Measurements from ENCODE around the gene KRT38.
"Not testable (repeated sequence)": the region's sequence is repeated elsewhere in the genome, so short reads cannot be mapped to it uniquely, and the experiment has no call there.

Gene KRT38

DNA sequence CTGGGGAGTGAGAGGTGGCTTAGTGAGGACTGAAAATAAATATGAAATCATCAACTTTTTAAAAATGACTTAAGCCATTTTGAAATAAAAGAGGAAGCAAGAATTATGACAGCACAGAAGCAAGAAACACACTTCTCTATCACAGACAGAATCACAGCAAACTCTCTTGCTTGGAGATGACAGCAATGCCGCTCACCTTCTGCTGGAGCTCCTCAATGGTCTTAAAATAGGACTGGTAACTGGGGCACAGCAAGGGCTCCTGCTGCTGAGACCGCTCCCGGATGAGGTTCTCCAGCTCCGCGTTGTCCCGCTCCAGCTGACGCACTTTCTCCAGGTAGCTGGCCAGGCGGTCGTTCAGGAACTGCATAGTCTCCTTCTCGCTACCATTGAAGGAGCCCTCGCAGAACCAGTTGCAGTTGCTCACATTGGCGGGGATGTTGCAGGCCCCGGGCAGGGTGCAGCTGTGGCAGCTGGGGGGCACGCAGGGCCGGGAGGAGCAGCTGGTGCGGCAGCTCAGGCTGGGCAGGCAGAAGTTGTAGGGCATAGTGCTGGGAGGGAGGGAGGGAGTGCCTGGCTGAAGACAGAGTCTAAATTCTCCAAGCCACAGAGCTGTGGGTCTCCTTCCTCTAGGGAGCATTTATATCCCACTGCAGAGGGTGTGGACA, 43.7 kb downstream of the KRT38 start, which contains the start of gene KRT31:
KRT31 (minus strand) TSS at position 613 of the 665 bp plus-strand sequence; CDS start at position 544, 69 bp downstream.
- intact Hi-C loops (cut with DNase I) = no loop called here
- no peak for DNase-seq

DNA sequence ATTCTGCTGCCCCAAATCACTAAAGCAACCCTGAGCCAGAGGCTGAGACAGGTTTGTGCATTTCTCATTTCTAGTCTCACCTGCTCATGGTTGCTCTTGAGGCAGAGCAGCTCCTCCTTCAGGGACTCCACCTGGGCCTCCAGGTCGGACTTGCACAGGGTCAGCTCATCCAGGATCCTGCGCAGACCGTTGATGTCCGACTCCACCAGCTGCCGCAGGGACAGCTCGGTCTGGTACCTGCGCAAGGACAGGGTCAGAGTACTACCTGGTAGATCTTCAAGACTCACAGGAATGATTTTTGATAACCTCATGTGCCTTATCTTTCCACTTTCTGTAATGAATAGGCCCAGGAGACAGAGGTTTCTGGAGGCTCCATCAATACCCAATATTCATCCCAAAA, 44.4 kb downstream of the KRT38 start:
- intact Hi-C loops (cut with DNase I) = no loop called here

DNA sequence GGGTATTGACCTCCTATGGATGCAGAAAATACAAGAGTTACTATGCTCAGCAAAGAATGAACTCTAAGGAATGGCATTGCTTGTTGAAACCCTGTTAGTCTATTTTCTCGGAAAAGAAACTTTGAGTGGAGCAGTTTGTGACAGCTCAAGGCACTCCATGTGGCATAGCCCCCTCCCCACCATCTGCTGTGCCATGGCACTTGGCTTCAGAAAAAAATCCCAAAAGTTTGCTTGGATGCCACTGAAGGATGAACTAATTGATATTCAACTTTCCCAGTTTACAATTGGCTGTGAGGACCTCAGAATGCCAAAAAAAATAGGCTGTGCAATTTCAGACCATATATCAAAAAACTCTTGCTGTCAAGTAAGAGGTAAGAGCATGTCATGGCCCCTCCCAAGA, 45.2 kb downstream of the KRT38 start:
- DNase-seq = no peak
- intact Hi-C loops (cut with DNase I) = no loop called here

More for the DNA sequence above, 44.4 kb downstream of the KRT38 start:
- DNase-seq = peak in 1 of 10 donors; percentile 75

DNA sequence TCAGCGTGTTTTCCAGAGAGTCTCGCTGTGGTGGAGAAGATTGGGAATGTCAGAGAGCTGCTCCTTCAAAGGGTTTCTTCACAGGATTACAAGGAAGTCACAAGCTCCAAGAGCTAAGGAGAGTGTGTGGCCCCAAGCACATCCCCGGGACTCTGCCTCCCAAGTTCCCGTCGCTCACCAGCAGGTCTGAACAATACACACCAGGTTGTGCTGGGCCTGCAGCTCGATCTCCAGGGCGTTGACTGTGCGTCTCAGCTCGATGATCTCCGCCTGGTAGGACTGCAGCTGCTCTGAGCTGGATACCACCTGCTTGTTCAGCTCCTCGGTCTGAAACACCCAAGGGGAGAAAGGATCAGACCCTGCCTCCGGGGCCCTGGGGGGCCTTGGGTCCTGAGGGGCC, 45.7 kb downstream of the KRT38 start:
- DNase-seq; intact Hi-C loops (cut with DNase I): not testable (repeated sequence)

DNA sequence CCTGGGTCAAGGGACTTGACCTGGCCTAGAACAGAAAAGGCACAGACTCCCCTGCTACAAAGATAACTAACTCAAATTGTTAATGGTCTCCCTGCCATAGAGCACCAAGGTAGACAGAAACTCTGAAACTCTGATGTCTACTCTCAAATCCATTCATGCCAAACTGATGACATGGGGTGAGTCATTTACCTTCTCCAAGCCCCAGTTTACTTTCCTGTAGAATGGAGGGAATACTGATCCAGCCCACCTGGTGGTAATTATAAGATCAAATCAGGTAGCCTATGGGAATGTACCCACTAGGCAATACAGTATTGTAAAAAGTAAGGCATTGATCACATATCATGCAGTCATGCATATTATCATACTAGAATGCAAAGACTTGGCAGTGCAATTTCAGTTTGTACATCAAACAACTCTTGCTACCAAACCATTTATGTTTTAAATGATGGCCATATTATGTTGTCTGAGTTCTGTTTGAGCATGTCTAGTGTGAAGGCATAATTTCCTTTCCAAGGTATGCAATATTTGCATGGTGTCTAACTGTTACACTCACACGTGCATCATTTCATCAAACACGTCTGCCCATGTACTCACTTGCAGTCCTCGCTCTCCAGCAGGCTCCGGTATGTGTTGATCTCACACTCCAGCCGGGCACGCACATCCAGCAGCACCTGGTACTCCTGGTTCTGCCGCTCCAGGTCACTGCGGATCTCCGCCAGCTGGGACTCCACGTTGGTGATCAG, 46.4 kb downstream of the KRT38 start:
- no peak for DNase-seq

DNA sequence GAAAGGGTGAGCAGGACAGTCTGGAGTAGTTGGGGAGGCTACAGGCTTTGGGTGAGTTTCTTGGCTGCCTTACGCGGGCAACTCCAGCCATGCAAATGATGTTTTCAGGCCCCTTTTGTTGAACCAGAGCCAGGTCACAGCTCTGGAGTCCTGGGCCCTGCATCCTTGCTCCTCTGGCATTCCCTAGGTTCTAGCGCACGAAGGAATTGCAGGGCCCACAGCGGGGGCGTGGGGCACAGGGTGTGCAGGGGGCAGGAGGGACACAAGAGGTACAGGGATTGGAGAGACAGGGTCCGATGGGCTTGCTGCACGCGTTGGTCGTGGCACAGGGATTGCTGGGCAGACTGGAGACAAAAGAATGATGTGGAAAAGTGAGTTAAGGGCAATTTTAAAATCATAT, 47.0 kb downstream of the KRT38 start:
- DNase-seq = no peak
- intact Hi-C loops (cut with DNase I) = no loop called here

More for the DNA sequence above, 46.4 kb downstream of the KRT38 start:
- intact Hi-C loops (cut with DNase I) = no loop called here

DNA sequence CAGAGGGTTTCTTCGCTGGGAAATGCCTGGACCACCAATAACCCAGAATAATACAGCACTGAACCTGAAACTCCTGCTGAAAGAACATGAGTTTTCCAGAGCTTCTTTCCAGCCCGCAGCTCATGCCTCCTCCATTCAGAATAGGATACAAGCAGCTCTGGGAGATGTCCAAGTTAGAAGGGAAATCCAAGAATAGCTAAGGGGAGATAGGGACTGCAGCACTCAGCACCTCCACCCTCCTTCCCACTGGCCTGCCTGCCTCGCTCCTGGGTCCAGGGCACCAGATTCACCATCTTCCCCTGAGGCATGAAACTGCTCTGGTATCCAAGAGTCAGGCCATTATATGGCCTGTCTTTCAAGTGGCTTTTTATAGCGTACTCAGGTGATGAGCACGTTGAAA, 47.5 kb downstream of the KRT38 start:
- intact Hi-C loops (cut with DNase I) = no loop called here
- DNase-seq = no peak

DNA sequence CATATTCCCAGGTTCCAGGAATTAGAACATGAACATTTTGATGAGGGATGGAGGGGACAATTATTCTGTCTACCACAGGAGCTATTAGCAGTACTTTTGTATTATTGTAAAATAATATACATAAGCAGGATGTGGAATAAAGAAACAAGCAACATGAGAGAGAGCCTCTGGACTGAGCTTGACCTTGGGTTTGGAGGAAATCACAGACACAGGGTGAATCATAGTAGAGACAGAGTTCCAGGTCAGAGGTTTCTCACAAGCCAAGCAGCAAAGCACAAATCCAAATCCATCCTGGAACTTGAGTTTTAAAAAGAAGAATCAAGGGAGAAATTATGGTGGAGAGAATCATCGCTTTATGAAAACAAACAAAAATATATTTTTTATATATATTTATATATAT, 48.5 kb downstream of the KRT38 start:
- no peak for DNase-seq
- intact Hi-C loops (cut with DNase I) = no loop called here

DNA sequence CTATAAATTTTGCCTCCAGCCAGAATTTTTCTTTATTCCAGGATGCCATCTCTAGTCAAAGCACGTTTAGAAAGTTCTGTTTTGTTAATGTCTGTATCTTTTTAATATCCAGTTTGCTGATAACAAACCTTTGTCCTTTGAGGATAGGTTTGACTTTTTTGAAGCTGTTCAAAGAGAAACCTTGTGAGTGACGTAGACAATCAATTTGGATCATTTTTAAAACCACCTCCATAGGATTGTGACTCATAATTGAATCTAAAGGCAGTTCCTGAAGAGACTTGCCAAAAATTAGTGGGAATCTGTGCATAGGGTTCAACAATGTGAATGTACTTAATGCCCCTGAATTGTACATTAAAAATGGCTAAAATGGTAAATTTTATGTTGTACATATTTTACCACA, 49.2 kb downstream of the KRT38 start:
- DNase-seq = no peak
- intact Hi-C loops (cut with DNase I) = no loop called here

DNA sequence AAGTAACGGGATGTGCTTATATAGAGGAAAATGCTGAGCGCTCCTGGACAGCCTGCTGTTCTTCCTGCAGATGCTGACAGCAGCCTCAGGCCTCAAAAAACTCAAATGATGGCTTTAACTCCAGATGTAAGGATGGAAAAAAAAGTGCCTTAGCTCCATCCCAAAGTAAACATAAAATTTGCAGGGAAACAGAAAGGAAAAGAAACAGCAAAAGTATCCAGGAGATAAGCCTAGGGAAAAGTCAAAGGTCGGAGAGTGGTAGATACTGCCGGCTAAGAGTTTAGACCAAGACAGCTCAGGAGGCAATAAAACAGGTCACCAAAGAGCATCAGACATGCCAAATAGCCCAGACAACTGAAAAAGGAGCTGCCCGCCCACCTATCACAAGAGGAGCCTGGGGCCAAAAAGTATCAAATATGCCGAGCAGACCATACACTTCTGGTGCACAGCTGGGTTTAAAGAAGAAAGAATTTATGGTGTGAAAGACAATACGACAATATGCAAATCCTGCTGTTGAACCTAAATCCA, 50.3 kb downstream of the KRT38 start:
- intact Hi-C loops (cut with DNase I) = no loop called here
- DNase-seq = no peak

DNA sequence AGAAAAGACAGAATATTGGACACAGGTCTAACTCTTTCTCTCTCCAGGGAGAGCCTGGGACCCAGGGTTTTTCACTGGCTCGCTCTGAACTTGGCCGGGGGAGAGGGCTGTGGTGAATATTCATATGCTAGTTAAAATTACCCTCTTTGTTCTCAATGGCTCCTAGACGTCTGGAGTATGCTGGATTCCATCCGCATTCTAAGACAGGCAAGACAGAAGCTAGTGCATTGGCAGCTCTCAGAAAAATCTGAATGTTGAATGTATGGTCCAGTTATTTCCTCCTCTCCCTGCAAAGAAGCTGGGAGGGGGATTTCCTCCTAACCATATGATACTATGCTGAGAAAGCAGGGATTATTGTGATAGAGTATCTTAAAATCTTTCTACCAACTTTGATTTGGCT, 53.1 kb downstream of the KRT38 start:
- DNase-seq = no peak
- intact Hi-C loops (cut with DNase I) = no loop called here

DNA sequence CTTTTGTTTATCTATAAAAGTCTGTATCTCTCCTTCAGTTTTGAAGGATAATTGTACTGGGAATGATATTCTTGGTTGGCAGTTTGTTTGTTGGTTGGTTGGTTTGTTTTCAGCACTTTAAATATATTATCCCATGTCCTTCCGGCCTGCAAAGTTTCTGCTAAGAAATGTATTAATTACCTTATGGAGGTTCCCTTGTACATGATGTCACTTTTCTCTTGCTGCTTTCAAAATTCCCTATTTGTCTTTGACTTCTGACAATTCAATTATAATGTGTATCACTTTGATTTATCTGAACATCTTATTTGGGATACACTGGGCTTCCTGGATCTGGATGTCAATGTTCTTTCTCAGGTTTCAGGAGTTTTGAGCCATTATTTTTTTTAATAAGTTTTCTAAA, 54.6 kb downstream of the KRT38 start:
- DNase-seq = no peak
- intact Hi-C loops (cut with DNase I) = no loop called here
